ENCODE measurements around the gene RNF166. TPM values are rescaled to one million over a fixed set of nuclear protein-coding genes. Genes with fewer than 3 reads are reported as not detected.

The RNF166 gene
- total RNA-seq, 1 donor from 2014 or later = 10.4 TPM

- no peak for DNase-seq (ENCODE audit: low spot score)
- no peak for ATAC-seq
Measured at GRCh38 chr16:88739977-88740726, 33.9 kb upstream of the RNF166 start.

GRCh38 chr16:88739139-88739976 lies 33.1 kb upstream of the RNF166 start:
- DNase-seq (ENCODE audit: low spot score) (no peak), ATAC-seq (no peak)

- DNase-seq (ENCODE audit: low spot score) (no peak), ATAC-seq (peak; percentile 2)
Measured at GRCh38 chr16:88738151-88739084, 32.2 kb upstream of the RNF166 start.

GRCh38 chr16:88737298-88738150 lies 31.3 kb upstream of the RNF166 start:
- ATAC-seq = peak; percentile 82
- peak; percentile 62 for DNase-seq (ENCODE audit: low spot score)

- DNase-seq (ENCODE audit: low spot score) = no peak
- no peak for ATAC-seq
Measured at GRCh38 chr16:88736496-88736895, 30.3 kb upstream of the RNF166 start.

GRCh38 chr16:88736088-88736487 lies 29.9 kb upstream of the RNF166 start:
- ATAC-seq (no peak), DNase-seq (ENCODE audit: low spot score) (no peak)

GRCh38 chr16:88735616-88736015 lies 29.4 kb upstream of the RNF166 start:
- no peak for ATAC-seq
- no peak for DNase-seq (ENCODE audit: low spot score)

GRCh38 chr16:88735121-88735520 lies 28.9 kb upstream of the RNF166 start:
- ATAC-seq (no peak), DNase-seq (ENCODE audit: low spot score) (no peak)

- DNase-seq (ENCODE audit: low spot score) (no peak), ATAC-seq (no peak)
Measured at GRCh38 chr16:88734361-88734728, 28.1 kb upstream of the RNF166 start.

- no peak for ATAC-seq
- no peak for DNase-seq (ENCODE audit: low spot score)
Measured at GRCh38 chr16:88733630-88734360, 27.6 kb upstream of the RNF166 start.

- ATAC-seq (no peak), DNase-seq (ENCODE audit: low spot score) (no peak)
Measured at GRCh38 chr16:88732961-88733294, 26.7 kb upstream of the RNF166 start.

GRCh38 chr16:88732172-88732960 lies 26.2 kb upstream of the RNF166 start:
- DNase-seq (ENCODE audit: low spot score) (no peak), ATAC-seq (peak; percentile 30)

GRCh38 chr16:88731699-88732098 lies 25.5 kb upstream of the RNF166 start:
- ATAC-seq = peak; percentile 64
- DNase-seq (ENCODE audit: low spot score) = peak; percentile 68

GRCh38 chr16:88730632-88731607 lies 24.7 kb upstream of the RNF166 start:
- no peak for ATAC-seq
- no peak for DNase-seq (ENCODE audit: low spot score)

GRCh38 chr16:88727871-88728270 lies 21.7 kb upstream of the RNF166 start:
- DNase-seq (ENCODE audit: low spot score) (no peak), ATAC-seq (no peak)

GRCh38 chr16:88726981-88727380 lies 20.8 kb upstream of the RNF166 start:
- no peak for ATAC-seq

GRCh38 chr16:88726408-88726749 lies 20.2 kb upstream of the RNF166 start:
- DNase-seq (ENCODE audit: low spot score) (no peak), ATAC-seq (no peak)

More at GRCh38 chr16:88726981-88727380, 20.8 kb upstream of the RNF166 start:
- DNase-seq (ENCODE audit: low spot score) = no peak

Measured in left lobe of liver (tissue), 2 donors.